RCC 7860 (cell line): ENCODE data around the gene NFATC3.

Experiments used
- DNase-seq: peaks from one replicate; pipeline ENCODE4 v3.0.0-alpha.2; 2015; ENCODE audit warnings: low spot score
- FAIRE-seq: peaks from 2 replicates; lab custom pipeline; 2012; peaks lifted over from hg19 to GRCh38; lab: Jason Lieb, UNC

The NFATC3 gene

DNA sequence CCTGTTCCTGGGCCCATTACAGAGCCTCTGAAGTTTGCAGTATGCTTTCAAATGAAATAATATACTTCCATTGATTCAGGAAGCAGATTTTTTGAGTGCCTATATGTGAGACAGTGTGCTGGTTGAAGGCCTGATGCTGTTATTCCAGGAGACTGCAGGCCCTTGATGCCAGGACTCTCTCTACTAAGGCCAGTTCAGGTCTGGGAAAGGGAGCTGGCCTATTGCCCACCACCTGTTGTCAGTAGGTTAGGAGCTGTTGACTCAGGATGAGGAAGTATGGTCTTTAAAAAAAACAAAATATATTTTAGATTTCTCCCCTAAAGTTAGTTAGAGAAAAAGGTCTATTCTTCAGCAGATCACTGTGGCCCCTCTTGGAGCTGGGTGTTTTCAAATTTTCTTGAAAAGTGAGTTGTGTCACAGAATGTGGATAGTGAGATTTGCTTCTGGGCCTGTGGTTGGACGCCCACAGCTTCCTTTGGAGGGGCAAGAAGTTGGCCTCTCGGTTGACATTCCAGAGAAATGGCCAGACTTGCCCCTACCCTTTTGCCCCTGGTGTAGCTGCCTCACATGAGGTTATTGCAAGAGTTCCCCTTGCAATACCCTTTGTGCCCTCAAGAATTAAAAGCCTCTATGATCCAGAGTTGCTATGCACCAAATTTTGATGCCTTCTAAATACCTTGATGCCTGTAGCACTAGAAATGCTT, 142.8 kb downstream of the NFATC3 start:
- DNase-seq = no peak
- FAIRE-seq = no peak

DNA sequence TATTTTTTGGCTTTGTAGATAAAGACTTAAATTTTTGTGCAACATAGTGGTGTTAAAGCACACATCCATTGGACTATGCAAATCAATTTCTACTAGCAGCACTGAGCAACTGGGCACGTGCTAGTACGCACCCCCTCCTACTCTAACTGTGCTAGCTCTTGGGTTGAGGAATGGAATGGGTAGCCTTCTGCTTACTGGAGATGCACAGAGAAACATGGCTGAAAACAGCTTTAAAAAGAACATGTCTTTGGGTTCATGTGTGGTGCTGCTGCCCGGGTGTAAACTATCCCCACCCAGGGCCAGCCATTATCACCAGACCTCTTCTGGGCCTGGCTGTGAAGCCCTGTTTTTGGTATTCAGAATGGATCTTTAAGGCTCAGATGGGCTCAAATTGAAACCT, 143.5 kb downstream of the NFATC3 start:
- FAIRE-seq (no peak), DNase-seq (no peak)

DNA sequence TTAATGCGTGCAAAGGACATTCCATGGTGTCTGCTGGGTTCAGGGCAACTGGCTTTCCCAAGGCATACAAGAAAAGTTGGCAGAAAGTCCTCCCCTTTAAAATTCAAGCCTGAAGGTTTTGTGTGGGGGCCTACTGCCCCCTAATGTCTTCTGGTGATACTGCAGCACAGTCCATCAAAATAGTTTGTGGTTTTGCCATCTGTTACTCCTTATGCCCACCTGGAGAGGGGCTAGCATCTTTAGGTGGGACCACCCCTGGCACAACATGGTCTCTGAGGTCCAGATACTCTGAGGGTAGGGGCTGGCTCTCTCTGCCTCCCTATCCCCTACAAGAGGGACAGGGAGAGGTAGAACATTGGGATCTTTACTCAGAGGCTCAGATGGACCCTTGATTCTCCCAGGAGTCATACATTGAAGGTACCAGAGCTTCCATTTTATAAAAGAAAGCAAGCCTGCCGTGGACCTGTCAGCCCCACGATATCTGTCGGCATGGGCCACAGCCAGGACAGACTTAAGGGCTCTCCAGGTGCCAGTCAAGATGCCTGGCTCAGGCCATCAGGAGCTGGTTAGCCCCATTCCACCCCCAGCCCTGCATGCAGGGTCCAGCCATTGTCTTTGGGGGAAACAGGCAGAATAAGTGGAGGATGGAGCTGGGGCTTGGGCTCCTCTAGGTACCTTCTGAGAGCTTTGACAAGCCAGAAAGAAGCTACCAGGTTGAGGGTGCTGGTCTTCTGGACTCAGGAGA, 144.4 kb downstream of the NFATC3 start:
- FAIRE-seq (peak; percentile 8), DNase-seq (peak; percentile 14)

DNA sequence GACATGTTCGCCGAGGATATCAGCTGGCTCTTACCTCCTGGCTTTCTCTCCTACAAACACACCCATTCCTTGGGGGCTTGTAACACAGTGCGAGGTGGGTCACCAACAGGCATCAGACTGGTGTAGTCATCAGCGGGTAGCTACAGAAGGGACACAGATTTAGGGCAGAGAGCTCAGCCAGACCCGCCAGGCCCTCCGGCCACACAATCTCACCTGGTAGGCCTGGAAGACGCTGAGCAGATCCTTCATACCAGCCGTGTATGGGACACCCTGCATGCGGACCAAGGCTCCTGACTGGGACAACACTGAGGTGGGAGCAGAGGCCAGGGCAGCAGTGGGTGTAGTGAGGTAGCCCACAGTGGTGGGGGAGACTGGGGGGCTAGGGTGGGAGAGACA, 145.0 kb downstream of the NFATC3 start:
- DNase-seq = no peak
- no peak for FAIRE-seq

DNA sequence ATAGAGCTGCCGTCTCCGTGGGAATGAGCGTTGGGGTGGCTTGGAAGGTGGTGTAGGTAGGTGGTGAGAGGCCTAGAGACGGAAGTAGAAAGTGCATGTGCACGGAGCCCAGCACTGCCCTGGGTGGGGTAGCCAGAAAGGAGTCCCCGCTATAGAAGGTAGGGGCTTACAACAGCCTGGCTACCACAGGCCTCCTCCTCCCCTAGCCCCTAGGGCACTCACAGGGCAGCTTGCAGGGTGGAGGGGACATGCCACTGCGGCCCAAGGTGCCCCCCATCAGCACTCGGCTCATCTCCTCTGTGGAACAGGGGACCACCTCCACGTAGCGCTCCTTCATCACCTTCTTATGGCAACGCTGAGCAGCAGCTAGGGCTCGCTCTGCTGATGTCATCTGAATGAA, 145.8 kb downstream of the NFATC3 start:
- FAIRE-seq (no peak), DNase-seq (no peak)

DNA sequence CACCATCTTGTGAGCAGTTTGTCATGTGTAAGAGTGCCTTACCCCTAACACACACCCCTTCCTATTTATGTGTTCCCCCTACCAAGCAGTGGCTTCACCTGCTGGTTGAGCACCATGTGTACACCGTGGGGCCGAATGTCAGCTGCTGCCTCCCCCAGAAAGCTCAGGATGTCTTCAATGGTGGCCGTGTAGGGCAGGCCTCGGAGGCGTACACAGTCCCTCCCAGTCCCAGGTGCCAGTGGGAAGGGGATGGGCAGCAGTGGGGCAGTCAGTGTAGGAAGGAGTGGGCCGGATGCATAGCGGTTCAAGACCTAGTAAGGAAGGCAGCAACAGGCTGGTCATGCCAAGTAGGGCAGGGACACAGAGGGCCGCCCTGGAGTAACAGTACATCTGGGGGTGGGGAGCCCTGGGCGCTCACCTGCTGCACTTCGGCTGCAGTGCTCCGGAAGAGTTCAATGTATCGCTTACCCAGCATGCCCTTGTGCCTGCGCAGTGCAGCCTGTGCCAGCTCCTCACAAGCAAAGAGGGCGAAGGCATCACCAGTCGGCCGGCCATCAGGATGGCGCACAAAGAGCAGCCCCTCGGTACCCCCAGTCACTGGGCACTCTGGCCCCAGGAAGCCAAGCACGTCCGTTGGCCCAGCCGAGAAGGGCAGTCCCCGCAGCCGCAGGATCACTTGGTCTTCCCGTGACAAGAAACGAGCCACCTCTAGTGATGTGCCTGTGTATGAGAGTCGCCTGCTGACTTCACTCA, 146.4 kb downstream of the NFATC3 start:
- no peak for FAIRE-seq
- no peak for DNase-seq

DNA sequence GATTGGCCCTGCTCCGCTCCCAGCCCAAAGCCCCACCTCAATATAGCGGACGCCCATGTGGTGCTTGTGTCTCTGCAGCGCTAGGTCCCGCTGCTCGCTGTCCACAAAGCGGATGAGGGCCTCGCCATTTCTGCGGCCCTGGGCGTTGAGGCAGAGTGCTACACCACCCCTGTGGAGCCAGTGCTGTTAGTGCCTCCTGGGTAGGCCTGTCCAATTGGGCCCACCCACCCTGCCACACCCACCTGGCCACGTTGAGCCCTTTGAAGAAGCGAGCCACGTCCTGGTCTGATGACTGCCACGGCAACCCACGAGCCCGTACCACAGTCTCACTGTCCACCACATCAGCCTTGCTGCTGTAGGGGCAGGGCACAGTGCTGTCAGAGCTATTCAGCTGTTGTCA, 147.2 kb downstream of the NFATC3 start:
- FAIRE-seq (no peak), DNase-seq (no peak)

DNA sequence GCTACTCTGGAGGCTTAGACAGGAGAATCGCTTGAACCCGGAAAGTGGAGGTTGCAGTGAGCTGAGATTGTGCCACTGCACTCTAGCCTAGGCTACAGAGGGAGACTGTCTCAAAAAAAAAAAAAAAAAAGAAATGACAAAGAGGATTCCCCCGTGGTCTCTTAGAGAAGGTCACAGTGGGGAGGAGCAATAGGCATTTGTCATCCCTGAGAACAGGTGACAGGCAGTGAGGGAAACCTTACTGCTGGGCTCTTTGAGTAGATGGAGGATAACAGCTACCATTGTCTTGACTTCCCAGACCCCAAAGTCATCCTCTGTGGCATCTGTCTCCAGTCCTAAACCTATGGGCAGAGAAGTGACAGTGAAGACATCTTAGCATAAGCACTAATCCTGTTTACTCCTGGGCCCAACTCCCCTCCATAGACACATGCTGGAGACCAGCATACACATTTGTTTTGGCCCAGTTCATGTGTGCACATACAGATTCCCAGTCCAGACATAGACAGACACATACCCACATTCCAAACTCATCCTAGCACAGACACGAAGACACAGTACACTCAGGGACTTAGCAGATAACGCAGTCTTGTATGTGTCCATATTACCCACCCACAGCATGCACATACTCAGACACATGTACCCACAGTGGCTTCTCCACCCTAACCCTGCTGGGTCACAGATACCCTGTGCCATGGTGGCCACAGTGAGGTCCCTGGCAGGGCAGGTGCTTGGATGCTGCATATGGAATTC, 148.1 kb downstream of the NFATC3 start:
- FAIRE-seq = no peak

DNA sequence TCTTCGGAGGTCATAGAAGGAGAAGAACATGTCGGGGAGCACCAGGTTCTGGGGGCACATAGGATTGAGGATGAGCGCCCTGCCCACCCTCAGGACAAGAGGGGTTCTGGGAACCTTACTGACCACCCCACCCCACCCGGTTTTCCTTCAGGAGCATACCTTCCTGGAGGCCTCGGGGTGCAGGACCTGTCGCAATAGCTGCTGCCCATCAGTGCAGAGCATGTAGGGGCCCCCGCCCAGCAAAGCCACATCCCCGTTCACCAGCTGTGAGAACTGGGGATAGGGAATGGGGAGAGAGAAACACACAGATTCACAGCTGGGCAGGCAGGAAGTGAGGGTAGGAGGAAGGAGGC, 148.6 kb downstream of the NFATC3 start:
- DNase-seq = no peak
- FAIRE-seq = no peak

More for the DNA sequence above, 148.1 kb downstream of the NFATC3 start:
- DNase-seq = no peak

DNA sequence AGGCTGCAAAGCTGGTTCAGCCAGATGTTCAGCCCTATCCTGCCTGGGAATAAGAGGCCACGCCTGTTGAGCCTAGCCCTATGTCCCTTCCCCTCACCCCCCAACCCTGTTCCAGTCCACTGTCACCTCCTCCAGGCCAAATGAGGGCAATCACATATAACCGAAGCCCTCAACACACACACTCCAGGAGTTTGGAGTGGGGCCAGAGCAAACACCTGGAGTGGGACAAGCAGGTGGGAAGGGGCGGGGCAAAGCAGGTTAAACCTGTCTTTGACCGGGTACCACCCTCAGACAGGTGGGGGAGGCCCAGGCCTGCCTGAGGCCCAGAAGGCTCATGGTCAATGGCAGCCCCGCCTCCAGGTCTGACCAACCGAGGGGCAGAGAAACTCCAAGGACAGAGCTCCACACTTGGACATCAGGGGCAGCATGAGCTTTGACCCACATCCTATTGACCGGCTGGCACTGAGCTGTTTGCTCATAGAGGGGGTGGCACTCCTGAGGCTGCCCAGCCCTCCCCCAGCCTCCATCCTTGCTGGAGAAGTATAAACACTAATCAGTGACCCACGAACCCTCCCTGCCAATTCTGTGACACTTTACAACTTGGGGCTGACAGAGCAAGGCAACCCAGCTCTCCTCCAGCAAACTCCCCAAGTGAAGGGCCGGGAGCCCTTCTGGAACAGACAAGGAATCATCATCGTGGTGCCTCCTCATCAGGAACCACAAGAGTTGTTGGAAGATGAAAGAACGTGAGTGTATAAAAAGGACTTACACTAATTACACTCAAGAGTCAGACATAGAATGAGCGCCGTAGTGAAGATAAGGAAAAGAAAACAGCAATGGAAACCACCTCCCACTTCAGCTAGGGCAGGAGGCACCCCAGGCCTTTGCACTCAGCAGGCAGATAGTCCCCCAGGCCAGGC, 149.3 kb downstream of the NFATC3 start:
- DNase-seq (peak; percentile 13), FAIRE-seq (no peak)

DNA sequence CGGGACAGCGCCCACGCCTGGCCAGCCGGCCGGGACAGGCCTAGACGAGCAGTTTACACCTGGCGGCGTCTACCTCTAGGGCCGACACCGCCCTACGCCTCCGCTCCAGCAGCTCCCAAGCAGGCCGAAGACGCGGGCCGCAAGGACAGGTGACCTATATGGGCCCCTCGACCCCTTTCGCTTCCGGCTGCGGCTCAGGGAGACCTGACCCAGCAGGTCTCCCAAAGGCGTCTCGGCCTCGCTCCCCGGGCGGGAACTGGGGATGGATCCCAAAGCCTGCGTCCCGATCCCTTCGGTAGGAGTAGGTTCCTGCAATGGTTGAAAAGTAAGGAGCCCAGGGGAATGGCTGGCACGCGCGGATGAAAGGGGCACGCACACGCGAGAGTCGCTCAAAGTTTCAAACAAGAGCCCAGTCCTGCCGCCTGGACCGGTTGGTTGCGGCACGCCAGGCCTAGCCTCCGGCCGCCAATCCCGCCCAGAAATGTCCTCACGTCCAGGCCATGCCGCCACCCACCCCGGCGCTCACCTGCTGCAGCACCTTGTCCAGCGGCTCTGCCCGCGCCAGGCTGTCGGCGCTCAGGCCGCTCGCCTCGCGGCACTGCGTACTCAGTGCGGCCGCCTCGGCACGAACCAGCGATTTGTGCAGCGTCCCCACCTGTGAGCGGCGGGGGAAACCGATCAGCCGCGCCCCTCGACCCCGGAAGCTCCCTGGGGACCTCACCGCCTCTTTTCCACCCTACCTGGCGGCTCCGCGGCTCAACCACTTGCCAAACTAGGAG, 150.1 kb downstream of the NFATC3 start:
- FAIRE-seq (no peak), DNase-seq (no peak)

DNA sequence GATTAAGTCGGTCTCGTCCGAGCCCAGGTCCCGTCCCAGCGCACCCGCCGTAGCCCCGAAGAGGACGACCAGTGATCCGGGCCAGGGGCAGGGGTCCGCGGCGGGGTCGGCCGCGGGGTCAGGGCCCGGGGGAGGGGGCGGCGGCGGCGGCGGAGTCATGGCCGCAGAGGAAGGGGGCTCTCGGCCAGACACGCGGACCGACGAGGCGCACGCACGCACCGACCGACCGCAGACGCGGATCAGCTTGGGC, 150.6 kb downstream of the NFATC3 start, which contains the start of gene ESRP2:
Gene ESRP2, minus strand, starts transcription at position 241 of the 250 bp plus-strand sequence. Its CDS starts 82 bp downstream, at position 159.
- no peak for FAIRE-seq
- DNase-seq = no peak

DNA sequence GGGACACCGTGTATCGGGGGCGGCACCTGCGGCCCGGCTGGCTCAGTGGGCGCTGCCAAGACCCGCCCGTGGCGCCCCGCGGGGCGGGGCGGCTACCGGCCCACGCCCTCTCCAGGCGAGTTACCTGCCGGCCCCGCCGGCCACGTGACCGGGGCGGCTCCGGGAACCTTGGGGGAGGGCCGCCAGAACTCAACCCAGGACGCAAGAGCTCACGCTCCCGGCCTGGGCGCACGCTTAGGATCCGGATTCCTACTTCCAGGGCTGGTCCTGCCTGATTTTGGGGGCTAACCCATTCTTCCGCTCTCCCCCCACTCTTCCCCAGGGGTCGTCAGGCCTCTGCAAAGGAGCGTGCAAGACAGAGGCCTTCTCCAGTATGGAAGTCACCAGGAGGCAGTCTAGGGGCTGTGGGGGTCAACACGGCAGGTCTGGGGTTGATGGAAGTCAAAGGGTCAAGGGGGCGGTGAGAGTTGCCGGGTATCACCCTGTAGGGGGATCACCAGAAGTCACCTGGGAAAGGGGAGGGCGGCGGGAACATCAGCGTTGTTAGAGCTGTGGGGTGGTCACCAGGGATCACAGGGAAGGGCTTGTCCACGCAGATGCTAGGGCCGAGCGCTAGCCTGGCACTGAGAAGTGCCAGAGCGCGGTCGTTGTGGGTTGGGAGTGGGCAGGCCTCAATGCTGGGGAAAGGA, 151.1 kb downstream of the NFATC3 start:
- FAIRE-seq (no peak), DNase-seq (no peak)

DNA sequence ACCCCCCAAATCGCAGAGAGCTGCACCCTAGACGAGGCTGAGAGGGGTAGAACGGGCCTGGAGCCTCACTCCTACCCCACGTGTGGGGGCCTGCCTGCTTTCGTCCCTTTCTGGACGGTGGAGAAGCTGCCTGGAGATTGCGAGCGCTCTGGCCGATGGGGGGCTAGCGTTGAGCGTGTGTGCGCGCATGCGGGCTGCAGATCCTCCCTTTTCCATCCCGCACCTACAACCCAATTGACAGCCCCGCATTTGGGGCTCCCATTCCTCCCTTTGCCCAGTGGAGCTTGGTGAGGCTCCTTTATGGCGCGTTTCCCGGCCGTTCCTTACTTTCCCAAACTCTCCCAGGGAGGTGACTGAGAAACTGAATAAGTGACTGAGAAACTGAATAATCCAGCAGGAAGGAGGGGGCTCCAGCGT, 151.7 kb downstream of the NFATC3 start:
- no peak for DNase-seq
- FAIRE-seq = no peak

DNA sequence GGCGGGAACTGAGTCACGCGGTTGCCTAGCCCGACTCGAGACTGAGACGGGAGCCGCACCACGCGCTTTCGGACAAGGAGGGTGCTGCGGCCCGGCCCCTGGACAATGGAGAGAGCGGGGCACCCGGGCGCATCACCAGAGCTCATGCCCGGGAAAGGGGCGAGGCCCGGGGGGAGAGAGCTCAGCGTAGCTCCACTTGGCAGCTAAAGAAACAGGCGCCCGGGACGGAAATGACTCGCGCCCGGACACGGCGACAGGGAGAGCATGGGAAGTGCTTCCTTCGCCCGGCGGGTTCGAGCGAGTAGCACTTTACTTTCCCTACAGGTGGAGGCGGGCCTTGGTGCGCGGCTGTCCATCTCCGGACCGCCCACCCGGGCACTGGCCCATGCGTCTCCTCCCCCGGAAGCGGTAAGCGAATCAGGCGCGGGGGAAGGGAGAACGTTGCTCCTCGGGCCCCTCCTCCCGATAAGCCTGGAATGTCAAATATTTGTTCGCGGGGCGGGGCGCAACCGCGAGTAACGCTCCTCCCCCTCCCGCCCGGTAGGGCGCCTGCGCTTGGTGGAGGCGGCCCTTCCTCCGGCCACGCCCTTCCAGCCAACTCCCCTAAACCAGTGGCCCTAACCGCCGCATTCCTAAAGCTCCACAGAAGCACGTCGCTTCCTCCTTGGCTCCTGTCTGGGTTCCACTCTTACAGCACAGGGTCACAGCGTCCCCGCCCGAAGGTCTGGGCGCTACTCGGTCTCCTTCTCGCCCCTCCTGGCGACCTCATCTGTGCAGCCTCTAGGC, 152.3 kb downstream of the NFATC3 start:
- peak; percentile 98 for DNase-seq
- peak; percentile 89 for FAIRE-seq

DNA sequence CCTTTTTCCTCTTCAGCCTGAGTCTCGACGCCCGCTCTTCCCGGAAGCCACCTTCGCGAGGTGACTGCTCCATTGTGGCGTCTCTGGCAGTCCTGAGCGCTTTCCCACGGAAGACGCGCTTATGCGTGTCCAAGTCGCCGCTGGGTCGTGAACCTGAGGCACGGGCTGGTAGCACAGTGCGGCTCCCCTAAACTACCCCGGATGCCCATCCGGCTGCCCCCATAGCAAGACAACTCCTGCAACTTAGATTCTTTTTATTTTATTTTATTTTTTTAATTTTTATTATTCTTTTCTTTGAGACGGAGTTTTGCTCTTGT, 152.8 kb downstream of the NFATC3 start:
- FAIRE-seq (no peak), DNase-seq (no peak)

DNA sequence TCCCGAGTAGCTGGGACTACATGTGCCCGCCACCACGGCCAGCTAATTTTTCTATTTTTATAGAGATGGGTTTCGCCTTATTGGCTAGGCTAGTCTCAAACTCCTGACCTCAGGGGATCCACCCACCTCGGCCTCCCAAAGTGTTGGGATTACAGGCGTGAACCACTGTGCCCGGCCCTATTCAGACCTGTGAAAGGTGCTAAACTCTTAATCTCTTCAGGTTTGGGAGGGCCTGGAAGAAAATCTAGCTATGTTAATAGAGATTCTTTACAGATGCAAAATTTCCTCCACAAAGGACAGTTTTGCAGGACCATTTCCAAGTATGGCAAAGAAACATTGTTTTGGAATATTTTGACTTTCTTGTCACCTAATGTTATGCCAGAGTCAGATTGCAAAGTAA, 156.9 kb downstream of the NFATC3 start:
- DNase-seq (no peak), FAIRE-seq (no peak)
